Astrocyte (in vitro differentiated cells and primary cell): ENCODE results near the gene EDN2. TPM values are rescaled to one million over a fixed set of nuclear protein-coding genes. Genes with fewer than 3 reads are reported as not detected.

Experiments used
- DNase-seq: peaks from one replicate; pipeline ENCODE4 v3.0.0-alpha.2; 2010; ENCODE audit warnings: low read depth
- FAIRE-seq: peaks from 2 replicates; lab custom pipeline; 2011; peaks lifted over from hg19 to GRCh38; lab: Jason Lieb, UNC
- H2AFZ ChIP-seq: 2 replicates; pipeline ENCODE4 v1.6.0; 2012; ENCODE audit warnings: low read depth, low read length, inconsistent platforms
- H3K27ac ChIP-seq: 2 replicates; pipeline ENCODE4 v1.5.1; 2011; ENCODE audit warnings: low read depth, low read length, inconsistent platforms
- H3K27me3 ChIP-seq: 2 replicates; pipeline ENCODE4 v1.6.0; 2011; ENCODE audit warnings: low read length, inconsistent platforms; ENCODE audit not compliant: insufficient read depth
- H3K36me3 ChIP-seq: 2 replicates; pipeline ENCODE4 v1.5.1; 2011; ENCODE audit warnings: low read length, inconsistent platforms; ENCODE audit not compliant: insufficient read depth
- H3K4me1 ChIP-seq: 2 replicates; pipeline ENCODE4 v1.5.1; 2011; ENCODE audit warnings: low read length, inconsistent platforms; ENCODE audit not compliant: insufficient read depth
- H3K4me2 ChIP-seq: 2 replicates; pipeline ENCODE4 v1.6.0; 2012; ENCODE audit warnings: low read length, inconsistent platforms
- H3K4me3 ChIP-seq: 2 replicates; pipeline ENCODE4 v1.5.1; 2011; ENCODE audit warnings: low read depth, mild to moderate bottlenecking, low read length, inconsistent platforms; ENCODE audit not compliant: insufficient read depth
- H3K79me2 ChIP-seq: 2 replicates; pipeline ENCODE4 v1.6.0; 2012; ENCODE audit warnings: mild to moderate bottlenecking, low read length, inconsistent platforms; ENCODE audit not compliant: insufficient read depth
- H3K9ac ChIP-seq: 2 replicates; pipeline ENCODE4 v1.6.0; 2012; ENCODE audit warnings: mild to moderate bottlenecking, low read length, inconsistent platforms
- H3K9me3 ChIP-seq: 2 replicates; pipeline ENCODE4 v1.5.1; 2012; ENCODE audit warnings: low read depth, mild to moderate bottlenecking, low read length, inconsistent platforms; ENCODE audit not compliant: insufficient read depth
- H4K20me1 ChIP-seq: 2 replicates; pipeline ENCODE4 v1.6.0; 2012; ENCODE audit warnings: low read length, inconsistent platforms; ENCODE audit not compliant: insufficient read depth
- H3K27ac Mint-ChIP-seq: one replicate; pipeline ENCODE4 v1.8.0; 2021; ENCODE audit warnings: mild to moderate bottlenecking, mixed read lengths; ENCODE audit not compliant: unreplicated experiment
- H3K27me3 Mint-ChIP-seq: one replicate; pipeline ENCODE4 v1.8.0; 2021; ENCODE audit warnings: low read depth, mixed read lengths; ENCODE audit not compliant: unreplicated experiment
- H3K36me3 Mint-ChIP-seq: one replicate; pipeline ENCODE4 v1.8.0; 2021; ENCODE audit warnings: low read depth, mixed read lengths; ENCODE audit not compliant: unreplicated experiment
- H3K4me1 Mint-ChIP-seq: one replicate; pipeline ENCODE4 v1.8.0; 2021; ENCODE audit warnings: low read depth, mixed read lengths; ENCODE audit not compliant: unreplicated experiment
- H3K4me3 Mint-ChIP-seq: one replicate; pipeline ENCODE4 v1.8.0; 2021; ENCODE audit warnings: mild to moderate bottlenecking, moderate library complexity, mixed read lengths; ENCODE audit not compliant: unreplicated experiment
- H3K9me3 Mint-ChIP-seq: one replicate; pipeline ENCODE4 v1.8.0; 2021; ENCODE audit warnings: mild to moderate bottlenecking, mixed read lengths; ENCODE audit not compliant: unreplicated experiment
- CTCF ChIP-seq: IDR thresholded peaks from 2 replicates; pipeline ENCODE4 v1.5.1; 2011; ENCODE audit warnings: low read depth, mild to moderate bottlenecking, inconsistent platforms, low read length, moderate library complexity; ENCODE audit not compliant: insufficient read depth
- EZH2 ChIP-seq: IDR thresholded peaks from 2 replicates; pipeline ENCODE4 v1.6.1; 2012; ENCODE audit warnings: mild to moderate bottlenecking, low read length, inconsistent platforms; ENCODE audit not compliant: insufficient read depth
- total RNA-seq: library from RNA; stranded (reverse); gene quantifications from 2 replicates; pipeline ENCODE4 v1.2.1, GENCODE V29; 2021

Gene EDN2
- total RNA-seq, 1 donor from 2014 or later, result 0.45 TPM

GRCh38 chr1:41436281-41437010, 48.0 kb downstream of the EDN2 start:
- Histone ChIP-seq H3K4me3 (no peak overlapping the region), H3K4me1 (peaks cover 45% of the 10 kb centered on the region), H3K9ac (peak overlapping the region; percentile 36), H3K4me2 (peak overlapping the region; percentile 71), H3K27ac (no peak overlapping the region), H2AFZ (no peak overlapping the region), H3K9me3 (no peaks in the 10 kb centered on the region), H3K36me3 (no peaks in the 10 kb centered on the region), H3K79me2 (no peaks in the 10 kb centered on the region), H3K27me3 (no peaks in the 10 kb centered on the region), H4K20me1 (no peaks in the 10 kb centered on the region)
- TF ChIP-seq CTCF (no peak), EZH2 (no peak)
- H3K9me3 Mint-ChIP-seq, result no peaks in the 10 kb centered on the region
- DNase-seq (no peak), FAIRE-seq (no peak)
- H3K4me1 Mint-ChIP-seq, result peaks cover 41% of the 10 kb centered on the region
- no peak overlapping the region for H3K4me3 Mint-ChIP-seq
- H3K36me3 Mint-ChIP-seq, result no peaks in the 10 kb centered on the region
- H3K27ac Mint-ChIP-seq, result peak overlapping the region; percentile 91
- peaks cover 9% of the 10 kb centered on the region for H3K27me3 Mint-ChIP-seq

- H3K27me3 Mint-ChIP-seq, result peaks cover 13% of the 10 kb centered on the region
- peaks cover 41% of the 10 kb centered on the region for H3K4me1 Mint-ChIP-seq
- H3K9me3 ChIP-seq, result no peaks in the 10 kb centered on the region
- TF ChIP-seq CTCF (no peak), EZH2 (no peak)
- peak overlapping the region; percentile 3 for H3K27ac ChIP-seq
- peak overlapping the region; percentile 71 for H3K4me2 ChIP-seq
- no peaks in the 10 kb centered on the region for H3K79me2 ChIP-seq
- DNase-seq, result peak; percentile 51
- H3K4me3 Mint-ChIP-seq, result no peak overlapping the region
- H2AFZ ChIP-seq, result no peak overlapping the region
- H3K27me3 ChIP-seq, result no peaks in the 10 kb centered on the region
- H3K4me1 ChIP-seq, result peaks cover 45% of the 10 kb centered on the region
- H3K27ac Mint-ChIP-seq, result peak overlapping the region; percentile 91
- no peak for FAIRE-seq
- H3K36me3 ChIP-seq, result no peaks in the 10 kb centered on the region
- no peaks in the 10 kb centered on the region for H4K20me1 ChIP-seq
- no peak overlapping the region for H3K4me3 ChIP-seq
- H3K9ac ChIP-seq, result peak overlapping the region; percentile 36
- no peaks in the 10 kb centered on the region for H3K9me3 Mint-ChIP-seq
- H3K36me3 Mint-ChIP-seq, result no peaks in the 10 kb centered on the region
These were observed 48.8 kb downstream of the EDN2 start for GRCh38 chr1:41435570-41436178.
